HEK293 (cell line): Measurements from ENCODE around the gene SERINC2.

ENCODE experiments used
- CTCF ChIA-PET: fragments of 350-600 bp; formaldehyde crosslinking; extraction: SDS; loops from one replicate; lab custom pipeline; 2021; ENCODE audit warnings: antibody characterized with exemption; lab: Yijun Ruan, JAX
- POLR2A ChIA-PET: fragments of 300-600 bp; formaldehyde crosslinking; extraction: SDS; loops from one replicate; lab custom pipeline; 2020; ENCODE audit warnings: antibody characterized with exemption, inconsistent platforms; lab: Yijun Ruan, JAX
- H3K27ac ChIP-seq: fragments of 200-500 bp; sonication (Bioruptor generic); 2 replicates; pipeline ENCODE4 v1.5.1; 2014; ENCODE audit warnings: low read depth, low read length, control low read depth, inconsistent platforms; ENCODE audit errors: extremely low read depth
- H3K36me3 ChIP-seq, 2 experiments: fragments of 200-500 bp in 1 of 2; sonication (Bioruptor generic) in 1 of 2; 1 replicate in 1 of 2; 2 replicates in 1 of 2; pipeline ENCODE4 v1.5.1; 2014 to 2017; ENCODE audit warnings: inconsistent platforms in 2 of 2, low read length in 2 of 2; ENCODE audit not compliant: control insufficient read depth in 2 of 2, insufficient read depth in 1 of 2
- H3K4me1 ChIP-seq: fragments of 200-500 bp; sonication (Bioruptor generic); 2 replicates; pipeline ENCODE4 v1.5.1; 2014; ENCODE audit warnings: mild to moderate bottlenecking, low read length, inconsistent platforms; ENCODE audit not compliant: control insufficient read depth, insufficient read depth
- H3K4me3 ChIP-seq: 2 replicates; pipeline ENCODE4 v1.5.1; 2011; ENCODE audit warnings: low read depth, mild to moderate bottlenecking, control low read depth, low read length, moderate library complexity
- H3K9me3 ChIP-seq: fragments of 200-500 bp; sonication (Bioruptor generic); 2 replicates; pipeline ENCODE4 v1.5.1; 2014; ENCODE audit warnings: low read depth, low read length, inconsistent platforms; ENCODE audit not compliant: control insufficient read depth, insufficient read depth
- GLIS1 ChIP-seq: fragments of 450-650 bp; formaldehyde crosslinking; IDR thresholded peaks from 2 replicates; pipeline ENCODE4 v1.5.1; 2016; ENCODE audit warnings: missing biosample characterization, missing genetic modification characterization
- KLF16 ChIP-seq: fragments of 450-650 bp; formaldehyde crosslinking; IDR thresholded peaks from 2 replicates; pipeline ENCODE4 v1.5.1; 2017; ENCODE audit warnings: missing biosample characterization, missing genetic modification characterization
- SCRT2 ChIP-seq: fragments of 450-650 bp; formaldehyde crosslinking; IDR thresholded peaks from 2 replicates; pipeline ENCODE4 v1.5.1; 2016; ENCODE audit warnings: missing biosample characterization, missing genetic modification characterization
- TCF7L2 ChIP-seq: IDR thresholded peaks from 2 replicates; pipeline ENCODE4 v1.6.1; 2011; ENCODE audit warnings: low read depth, mild to moderate bottlenecking, inconsistent platforms, low read length, moderate library complexity, borderline replicate concordance
- ZBTB17 ChIP-seq: fragments of 450-650 bp; formaldehyde crosslinking; IDR thresholded peaks from 2 replicates; pipeline ENCODE4 v1.5.1; 2016; ENCODE audit warnings: missing biosample characterization, missing genetic modification characterization
- ZBTB48 ChIP-seq: fragments of 450-650 bp; formaldehyde crosslinking; IDR thresholded peaks from 2 replicates; pipeline ENCODE4 v1.5.1; 2016; ENCODE audit warnings: missing biosample characterization, missing genetic modification characterization
- ZEB2 ChIP-seq: fragments of 450-650 bp; formaldehyde crosslinking; IDR thresholded peaks from 2 replicates; pipeline ENCODE4 v1.5.1; 2016; ENCODE audit warnings: missing biosample characterization, missing genetic modification characterization
- ZFHX2 ChIP-seq: fragments of 450-650 bp; formaldehyde crosslinking; conservative IDR thresholded peaks from 2 replicates; pipeline ENCODE4 v1.5.1; 2016; ENCODE audit warnings: missing biosample characterization, missing genetic modification characterization
- ZNF114 ChIP-seq: fragments of 450-650 bp; formaldehyde crosslinking; IDR thresholded peaks from 2 replicates; pipeline ENCODE4 v1.5.0; 2017; ENCODE audit warnings: missing biosample characterization, missing genetic modification characterization
- ZNF133 ChIP-seq: fragments of 450-650 bp; formaldehyde crosslinking; IDR thresholded peaks from 2 replicates; pipeline ENCODE4 v1.5.1; 2016; ENCODE audit warnings: missing biosample characterization, missing genetic modification characterization
- ZNF169 ChIP-seq: fragments of 450-650 bp; formaldehyde crosslinking; IDR thresholded peaks from 2 replicates; pipeline ENCODE4 v1.5.1; 2016; ENCODE audit warnings: missing biosample characterization, missing genetic modification characterization
- ZNF174 ChIP-seq: fragments of 450-650 bp; formaldehyde crosslinking; IDR thresholded peaks from 2 replicates; pipeline ENCODE4 v1.5.0; 2017; ENCODE audit warnings: missing biosample characterization, mild to moderate bottlenecking, missing genetic modification characterization
- ZNF184 ChIP-seq: fragments of 450-650 bp; IDR thresholded peaks from 2 replicates; pipeline ENCODE4 v1.5.1; 2018; ENCODE audit warnings: missing biosample characterization, mild to moderate bottlenecking, missing genetic modification characterization
- ZNF2 ChIP-seq: fragments of 450-650 bp; formaldehyde crosslinking; IDR thresholded peaks from 2 replicates; pipeline ENCODE4 v1.5.1; 2016; ENCODE audit warnings: missing biosample characterization, missing genetic modification characterization
- ZNF214 ChIP-seq: fragments of 450-650 bp; formaldehyde crosslinking; IDR thresholded peaks from 2 replicates; pipeline ENCODE4 v1.5.1; 2017; ENCODE audit warnings: missing biosample characterization, mild to moderate bottlenecking, missing genetic modification characterization, borderline replicate concordance
- ZNF223 ChIP-seq: fragments of 450-650 bp; formaldehyde crosslinking; IDR thresholded peaks from 2 replicates; pipeline ENCODE4 v1.5.1; 2016; ENCODE audit warnings: missing biosample characterization, missing genetic modification characterization
- ZNF324 ChIP-seq: fragments of 450-650 bp; formaldehyde crosslinking; IDR thresholded peaks from 2 replicates; pipeline ENCODE4 v1.5.1; 2016; ENCODE audit warnings: missing biosample characterization, missing genetic modification characterization
- ZNF354C ChIP-seq: fragments of 450-650 bp; formaldehyde crosslinking; IDR thresholded peaks from 2 replicates; pipeline ENCODE4 v1.5.1; 2016; ENCODE audit warnings: missing biosample characterization, missing genetic modification characterization, low read depth, borderline replicate concordance
- ZNF501 ChIP-seq: fragments of 450-650 bp; formaldehyde crosslinking; IDR thresholded peaks from 2 replicates; pipeline ENCODE4 v1.5.1; 2016; ENCODE audit warnings: missing biosample characterization, missing genetic modification characterization
- ZNF561 ChIP-seq: fragments of 450-650 bp; IDR thresholded peaks from 2 replicates; pipeline ENCODE4 v1.5.1; 2018; ENCODE audit warnings: missing biosample characterization, missing genetic modification characterization, borderline replicate concordance
- ZNF600 ChIP-seq: fragments of 450-650 bp; formaldehyde crosslinking; IDR thresholded peaks from 2 replicates; pipeline ENCODE4 v1.5.1; 2016; ENCODE audit warnings: missing biosample characterization, missing genetic modification characterization
- ZNF624 ChIP-seq: fragments of 450-650 bp; formaldehyde crosslinking; IDR thresholded peaks from 2 replicates; pipeline ENCODE4 v1.5.1; 2017; ENCODE audit warnings: missing biosample characterization, missing genetic modification characterization
- ZNF768 ChIP-seq: fragments of 450-650 bp; formaldehyde crosslinking; IDR thresholded peaks from 2 replicates; pipeline ENCODE4 v1.5.1; 2018; ENCODE audit warnings: missing biosample characterization, mild to moderate bottlenecking, missing genetic modification characterization
- ZNF843 ChIP-seq: fragments of 450-650 bp; formaldehyde crosslinking; IDR thresholded peaks from 2 replicates; pipeline ENCODE4 v1.5.1; 2016; ENCODE audit warnings: missing biosample characterization, missing genetic modification characterization
- TF ChIP-seq, protein P1 (sequence below): fragments of 450-650 bp; formaldehyde crosslinking; IDR thresholded peaks from 2 replicates; pipeline ENCODE4 v1.5.0; 2017; ENCODE audit warnings: missing biosample characterization, missing genetic modification characterization, borderline replicate concordance
- TF ChIP-seq, protein P2 (sequence below): fragments of 450-650 bp; formaldehyde crosslinking; IDR thresholded peaks from 2 replicates; pipeline ENCODE4 v1.5.1; 2016; ENCODE audit warnings: missing biosample characterization, missing genetic modification characterization, low read depth
- TF ChIP-seq, protein P3 (sequence below): sonication (generic); formaldehyde crosslinking; IDR thresholded peaks from 2 replicates; pipeline ENCODE4 v1.8.1; 2022; ENCODE audit warnings: mild to moderate bottlenecking, moderate library complexity, missing genetic modification reagents
- TF ChIP-seq, protein P4 (sequence below): fragments of 450-650 bp; formaldehyde crosslinking; IDR thresholded peaks from 2 replicates; pipeline ENCODE4 v1.5.1; 2017; ENCODE audit warnings: missing biosample characterization, missing genetic modification characterization

The SERINC2 gene

DNA sequence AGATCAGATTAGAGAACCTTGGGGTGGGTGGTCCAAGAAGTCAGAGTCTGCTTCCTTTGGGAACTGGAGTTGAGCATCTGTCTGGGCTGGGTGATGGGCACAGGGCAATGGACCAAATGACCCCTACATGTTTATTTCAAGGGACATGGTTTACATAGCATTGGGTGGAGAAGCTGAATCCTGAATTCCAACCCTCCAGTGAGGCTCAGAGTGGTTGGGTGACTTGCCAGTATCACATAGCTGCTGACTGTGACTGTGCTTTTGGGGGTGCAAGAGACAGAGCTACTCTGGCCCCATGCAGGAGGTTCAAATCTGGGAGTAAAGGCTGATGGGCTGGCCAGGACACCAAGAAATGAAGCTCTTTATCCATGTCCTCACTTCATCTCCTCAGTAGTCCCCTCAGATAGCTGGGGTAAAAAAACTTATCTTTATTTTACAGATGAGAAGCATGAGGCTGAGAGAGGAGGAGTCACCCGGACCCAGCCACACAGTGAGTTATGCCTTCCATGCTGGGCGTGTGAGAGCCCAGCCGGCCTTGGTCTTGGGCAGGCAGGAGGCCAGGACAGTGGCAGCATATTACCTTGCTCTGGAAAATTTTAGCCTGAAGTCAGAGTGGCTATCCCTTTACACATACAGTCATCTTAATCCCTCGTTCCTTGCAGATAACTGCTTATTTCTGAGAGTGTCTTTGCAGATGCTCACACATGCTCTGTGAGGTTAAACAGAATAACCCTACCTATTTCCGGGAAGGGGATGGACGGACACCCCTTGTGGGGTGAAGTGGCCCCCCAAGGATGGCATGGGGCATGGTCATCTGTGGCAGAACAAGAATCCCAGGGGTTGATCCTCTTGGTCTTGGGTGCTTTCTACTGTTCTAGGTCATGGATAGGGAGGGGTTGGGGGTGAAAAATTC, 2.8 kb upstream of the SERINC2 start:
- Histone ChIP-seq H3K36me3 (no peaks in the 10 kb centered on the region), H3K27ac (no peak overlapping the region), H3K4me3 (no peak overlapping the region), H3K4me1 (no peaks in the 10 kb centered on the region; the same call in 1 of the 2 replicates), H3K9me3 (no peaks in the 10 kb centered on the region)
- TF ChIP-seq ZNF214 (tag by site-specific recombination) (no peak), GLIS1 (tag by site-specific recombination) (no peak), ZNF624 (no peak), ZNF561 (no peak), TCF7L2 (no peak), ZNF133 (no peak), ZNF174 (tag by site-specific recombination) (no peak), ZFHX2 (tag by site-specific recombination) (no peak), ZNF843 (tag by site-specific recombination) (no peak), ZBTB17 (tag by site-specific recombination) (no peak), ZNF184 (no peak)
- TF ChIP-seq, protein P1, sequence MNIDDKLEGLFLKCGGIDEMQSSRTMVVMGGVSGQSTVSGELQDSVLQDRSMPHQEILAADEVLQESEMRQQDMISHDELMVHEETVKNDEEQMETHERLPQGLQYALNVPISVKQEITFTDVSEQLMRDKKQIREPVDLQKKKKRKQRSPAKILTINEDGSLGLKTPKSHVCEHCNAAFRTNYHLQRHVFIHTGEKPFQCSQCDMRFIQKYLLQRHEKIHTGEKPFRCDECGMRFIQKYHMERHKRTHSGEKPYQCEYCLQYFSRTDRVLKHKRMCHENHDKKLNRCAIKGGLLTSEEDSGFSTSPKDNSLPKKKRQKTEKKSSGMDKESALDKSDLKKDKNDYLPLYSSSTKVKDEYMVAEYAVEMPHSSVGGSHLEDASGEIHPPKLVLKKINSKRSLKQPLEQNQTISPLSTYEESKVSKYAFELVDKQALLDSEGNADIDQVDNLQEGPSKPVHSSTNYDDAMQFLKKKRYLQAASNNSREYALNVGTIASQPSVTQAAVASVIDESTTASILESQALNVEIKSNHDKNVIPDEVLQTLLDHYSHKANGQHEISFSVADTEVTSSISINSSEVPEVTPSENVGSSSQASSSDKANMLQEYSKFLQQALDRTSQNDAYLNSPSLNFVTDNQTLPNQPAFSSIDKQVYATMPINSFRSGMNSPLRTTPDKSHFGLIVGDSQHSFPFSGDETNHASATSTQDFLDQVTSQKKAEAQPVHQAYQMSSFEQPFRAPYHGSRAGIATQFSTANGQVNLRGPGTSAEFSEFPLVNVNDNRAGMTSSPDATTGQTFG (tag by site-specific recombination), result no peak
- TF ChIP-seq, protein P2, sequence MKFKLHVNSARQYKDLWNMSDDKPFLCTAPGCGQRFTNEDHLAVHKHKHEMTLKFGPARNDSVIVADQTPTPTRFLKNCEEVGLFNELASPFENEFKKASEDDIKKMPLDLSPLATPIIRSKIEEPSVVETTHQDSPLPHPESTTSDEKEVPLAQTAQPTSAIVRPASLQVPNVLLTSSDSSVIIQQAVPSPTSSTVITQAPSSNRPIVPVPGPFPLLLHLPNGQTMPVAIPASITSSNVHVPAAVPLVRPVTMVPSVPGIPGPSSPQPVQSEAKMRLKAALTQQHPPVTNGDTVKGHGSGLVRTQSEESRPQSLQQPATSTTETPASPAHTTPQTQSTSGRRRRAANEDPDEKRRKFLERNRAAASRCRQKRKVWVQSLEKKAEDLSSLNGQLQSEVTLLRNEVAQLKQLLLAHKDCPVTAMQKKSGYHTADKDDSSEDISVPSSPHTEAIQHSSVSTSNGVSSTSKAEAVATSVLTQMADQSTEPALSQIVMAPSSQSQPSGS, result no peak
- TF ChIP-seq, protein P3, sequence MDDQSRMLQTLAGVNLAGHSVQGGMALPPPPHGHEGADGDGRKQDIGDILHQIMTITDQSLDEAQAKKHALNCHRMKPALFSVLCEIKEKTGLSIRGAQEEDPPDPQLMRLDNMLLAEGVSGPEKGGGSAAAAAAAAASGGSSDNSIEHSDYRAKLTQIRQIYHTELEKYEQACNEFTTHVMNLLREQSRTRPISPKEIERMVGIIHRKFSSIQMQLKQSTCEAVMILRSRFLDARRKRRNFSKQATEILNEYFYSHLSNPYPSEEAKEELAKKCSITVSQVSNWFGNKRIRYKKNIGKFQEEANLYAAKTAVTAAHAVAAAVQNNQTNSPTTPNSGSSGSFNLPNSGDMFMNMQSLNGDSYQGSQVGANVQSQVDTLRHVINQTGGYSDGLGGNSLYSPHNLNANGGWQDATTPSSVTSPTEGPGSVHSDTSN (CRISPR knock-in tag), result no peak
- TF ChIP-seq, protein P4, sequence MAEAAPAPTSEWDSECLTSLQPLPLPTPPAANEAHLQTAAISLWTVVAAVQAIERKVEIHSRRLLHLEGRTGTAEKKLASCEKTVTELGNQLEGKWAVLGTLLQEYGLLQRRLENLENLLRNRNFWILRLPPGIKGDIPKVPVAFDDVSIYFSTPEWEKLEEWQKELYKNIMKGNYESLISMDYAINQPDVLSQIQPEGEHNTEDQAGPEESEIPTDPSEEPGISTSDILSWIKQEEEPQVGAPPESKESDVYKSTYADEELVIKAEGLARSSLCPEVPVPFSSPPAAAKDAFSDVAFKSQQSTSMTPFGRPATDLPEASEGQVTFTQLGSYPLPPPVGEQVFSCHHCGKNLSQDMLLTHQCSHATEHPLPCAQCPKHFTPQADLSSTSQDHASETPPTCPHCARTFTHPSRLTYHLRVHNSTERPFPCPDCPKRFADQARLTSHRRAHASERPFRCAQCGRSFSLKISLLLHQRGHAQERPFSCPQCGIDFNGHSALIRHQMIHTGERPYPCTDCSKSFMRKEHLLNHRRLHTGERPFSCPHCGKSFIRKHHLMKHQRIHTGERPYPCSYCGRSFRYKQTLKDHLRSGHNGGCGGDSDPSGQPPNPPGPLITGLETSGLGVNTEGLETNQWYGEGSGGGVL (tag by site-specific recombination), result no peak
- CTCF ChIA-PET, result interaction anchor here (0.5 to 2.7 kb wide), 5 partner anchors 12 to 609 kb away, joined by 3 to 11 read pairs (median 4); no protein-coding TSS in a partner anchor
- POLR2A ChIA-PET, result no interaction called here

DNA sequence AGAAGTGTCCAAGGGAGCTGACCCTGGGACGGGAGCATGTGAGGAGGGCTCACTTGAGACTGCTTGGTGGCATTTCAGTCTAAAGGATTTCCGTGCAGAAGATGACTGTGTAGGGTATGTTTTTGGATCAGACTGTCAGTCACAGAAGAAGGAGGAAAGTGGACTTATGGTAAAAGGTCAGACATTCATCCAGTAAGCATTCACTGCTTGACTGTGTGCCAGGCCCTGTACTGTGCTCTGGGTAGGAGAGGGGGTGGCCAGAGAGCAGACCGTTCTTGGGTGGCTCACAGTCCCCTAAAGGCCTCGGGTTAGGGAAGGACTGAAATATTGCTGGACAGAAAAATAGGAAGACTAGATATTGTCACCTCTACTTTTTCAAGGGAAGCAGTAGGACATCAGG, 2.1 kb upstream of the SERINC2 start:
- H3K4me1 ChIP-seq, result no peaks in the 10 kb centered on the region; the same call in 1 of the 2 replicates
- H3K4me3 ChIP-seq, result no peak overlapping the region
- no peak overlapping the region for H3K27ac ChIP-seq
- no peaks in the 10 kb centered on the region for H3K36me3 ChIP-seq
- ChIA-PET POLR2A (no interaction called here), CTCF (interaction anchor here (1.9 to 2.7 kb wide), 3 partner anchors 11 to 609 kb away, joined by 7 to 12 read pairs (median 11); no protein-coding TSS in a partner anchor)
- H3K9me3 ChIP-seq, result no peaks in the 10 kb centered on the region
- TF ChIP-seq ZNF2, result no peak
- TF ChIP-seq ZNF354C, result no peak
- TF ChIP-seq, protein P2, result no peak
- TF ChIP-seq KLF16 (tag by site-specific recombination), result no peak
- no peak for TF ChIP-seq ZNF223
- TF ChIP-seq ZNF600 (tag by site-specific recombination), result no peak
- TF ChIP-seq ZEB2 (tag by site-specific recombination), result no peak
- no peak for TF ChIP-seq ZNF501 (tag by site-specific recombination)
- no peak for TF ChIP-seq ZNF624
- TF ChIP-seq ZNF114, result no peak
- no peak for TF ChIP-seq ZNF169 (tag by site-specific recombination)
- TF ChIP-seq ZBTB48, result no peak
- no peak for TF ChIP-seq ZNF768 (tag by site-specific recombination)
- TF ChIP-seq ZNF324 (tag by site-specific recombination), result no peak
- TF ChIP-seq SCRT2 (tag by site-specific recombination), result no peak
